Heart right ventricle (tissue), 16 donors: ENCODE measurements around the gene ZBTB2. TPM values are rescaled to one million over a fixed set of nuclear protein-coding genes. Genes with fewer than 3 reads are reported as not detected.

Source experiments
- ATAC-seq, 8 donors: fragments of 200-7000 bp; cut with Tn5 transposase; one replicate each; pipeline ENCODE4 v1.9.1; 2020; ENCODE audit warnings: mild to moderate bottlenecking in 8 of 8, moderate library complexity in 8 of 8, moderate number of reproducible peaks in 1 of 8
- DNase-seq, 2 donors: peaks; one replicate each; pipeline ENCODE4 v3.0.0-alpha.2; 2020
- H3K27ac ChIP-seq, 10 donors: fragments of 200-600 bp; sonication (generic) in 2 of 10; one replicate each; pipeline versions ENCODE4 v1.5.0 to v1.8.0; 2020 to 2022; ENCODE audit warnings: mild to moderate bottlenecking in 3 of 10
- H3K27me3 ChIP-seq, 7 donors: fragments of 200-600 bp; one replicate each; pipeline ENCODE4 v1.8.0; 2021 to 2022; ENCODE audit warnings: mild to moderate bottlenecking in 2 of 7
- H3K36me3 ChIP-seq, 9 donors: fragments of 200-600 bp; sonication (generic) in 1 of 9; one replicate each; pipeline versions ENCODE4 v1.5.0 to v1.8.0; 2020 to 2022; ENCODE audit warnings: mild to moderate bottlenecking in 2 of 9
- H3K4me1 ChIP-seq, 9 donors: fragments of 200-600 bp; sonication (generic) in 1 of 9; one replicate each; pipeline versions ENCODE4 v1.5.0 to v1.8.0; 2020 to 2022; ENCODE audit warnings: mild to moderate bottlenecking in 4 of 9
- H3K4me3 ChIP-seq, 10 donors: fragments of 200-600 bp; sonication (generic) in 2 of 10; one replicate each; pipeline versions ENCODE4 v1.5.0 to v1.8.0; 2020 to 2022; ENCODE audit warnings: mild to moderate bottlenecking in 7 of 10, moderate library complexity in 2 of 10
- H3K9me3 ChIP-seq, 11 donors: fragments of 200-600 bp in 10 of 11; sonication (generic) in 2 of 11; one replicate each; pipeline versions ENCODE4 v1.5.0 to v1.8.0; 2013 to 2022; ENCODE audit warnings: mild to moderate bottlenecking in 2 of 11, control low read depth in 1 of 11, moderate library complexity in 1 of 11
- WGBS, 2 donors: extraction: QIAGEN DNeasy Blood & Tissue Kit; methylation state at CpG; one replicate each; pipeline ENCODE4 v1.1.7; 2013; ENCODE audit warnings: inconsistent platforms in 1 of 2; 5-methylcytosine and 5-hydroxymethylcytosine counted together
- intact Hi-C, 10 donors: fragments of 100-400 bp; cut with DNase I; formaldehyde crosslinking; loops; one replicate each; pipeline versions ENCODE4 v1.11.1 to v1.14.2; 2022
- polyA plus RNA-seq, 2 donors: library from polyadenylated mRNA; stranded (reverse); fragments of 200-250 nt; gene quantifications; one replicate each; pipeline ENCODE4 v1.2.3, GENCODE V29; 2013
- total RNA-seq, 10 donors: library from RNA; stranded (reverse); fragmentation: NEBNext Ultra II Directional in 3 of 10; extraction: Animal tissue kit (Norgen Biotek cat#: 25700) in 3 of 10; gene quantifications; one replicate each; pipeline versions ENCODE4 v1.2.1 to v1.2.4, GENCODE V29; 2021 to 2023
- TF ChIP-seq, protein P1 (sequence below), 9 donors: fragments of 200-600 bp; sonication (generic) in 2 of 9; IDR thresholded peaks; one replicate each; pipeline versions ENCODE4 v1.5.0 to v1.8.0; 2021 to 2022; ENCODE audit warnings: antibody characterized with exemption in 9 of 9, mild to moderate bottlenecking in 5 of 9, moderate library complexity in 1 of 9
- donor health status: Arrhythmogenic right ventricular cardiomyopathy.
- donor health status: ischemic (EF 13 %, LVEDD 7.1; RV severe dilation, severe dysfunction).
- donor health status: healthy with polysubstance abuse.
- donor health status: DM: no; HTN: yes; CAD: no.
- donor health status: DM: no; HTN: no; CAD: no.
- donor health status: ischemic (EF 25% LVEDD 6.9; RV normal size, moderate dysfunction).
- donor health status: ischemic (EF 25% LVEDD 5.7; RV mildly dilated, moderate dysfunction).
- donor health status: healthy.
- donor health status: DM: yes; HTN: yes; CAD: no.
- donor health status: Ischemic cardiomyopathy.
- donor health status: ischemic (EF 35%, LVEDD 5.7; RV mildly dilated, moderate dysfunction).
- donor health status: nonischemic (EF 11% LVEDD 7.7; RV severe dilation, severe dysfunction).
- donor health status: DM: yes; HTN: yes; CAD: no.
- donor health status: PGD.
- donor health status: ischemic (EF 29% LVEDD 5.4; RV normal size, mild dysfunction).
- donor health status: nonischemic (EF 23%, LVEDD 6.1; RV moderate dilation, normal function).

Gene ZBTB2
- total and polyA plus RNA-seq, 12 donors, result 3.4 to 8.3 (median 4.9) TPM

DNA sequence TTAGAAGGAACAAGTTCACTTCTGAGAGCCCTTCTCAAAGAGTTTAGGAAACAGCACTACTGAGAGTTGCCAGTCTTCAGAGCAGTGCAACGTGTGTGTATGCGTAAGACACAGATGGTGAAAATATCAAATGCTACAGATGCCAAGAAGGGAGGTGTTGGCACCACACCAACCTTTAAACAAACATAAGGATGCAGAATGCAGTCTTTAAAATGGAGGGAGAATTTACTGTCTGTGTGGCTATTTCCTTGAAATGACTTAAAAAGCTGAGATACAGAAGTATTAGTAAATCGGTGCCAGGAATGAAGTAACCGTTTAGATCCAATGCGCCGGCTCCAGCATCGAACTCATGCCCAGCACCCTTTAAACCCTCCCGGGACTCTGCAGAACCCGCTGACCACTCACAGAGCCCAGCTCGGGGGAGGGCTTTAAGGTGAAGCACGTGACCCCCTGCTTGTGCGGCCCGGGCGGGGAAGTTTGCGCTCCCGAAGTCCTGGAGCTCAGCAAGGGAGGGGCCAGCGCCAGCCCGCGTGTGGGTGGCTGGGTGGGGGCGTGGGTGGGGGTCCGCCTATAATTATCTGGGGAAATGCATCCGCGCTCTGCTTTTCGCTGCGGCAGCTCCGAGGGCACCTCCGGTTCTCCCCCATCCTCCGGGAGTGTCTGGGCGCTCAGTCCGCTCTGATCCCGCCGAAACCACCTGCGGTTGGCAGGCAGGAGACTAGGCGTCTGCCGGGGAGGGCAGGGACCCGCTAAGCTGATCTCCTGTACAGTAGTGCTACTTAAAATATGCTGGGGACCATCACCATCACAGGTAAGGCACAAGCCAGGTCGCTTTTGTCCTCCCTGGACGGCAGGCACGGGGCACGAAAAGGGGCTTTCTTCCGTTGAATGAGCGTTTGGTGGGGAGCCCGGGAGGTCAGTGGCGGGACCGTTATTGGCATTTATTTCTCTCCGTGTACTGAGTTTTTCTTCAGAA is 66.0 kb downstream of the ZBTB2 start:
- DNase-seq (peak; percentile 49 to 61), ATAC-seq (peak; percentile 76 to 86 (median 82))
- H3K4me1 ChIP-seq, result peaks cover 0 to 30% (median 27%) of the 10 kb centered on the region in 9 donors
- peaks cover 0 to 24% (median 6%) of the 10 kb centered on the region in 7 donors for H3K27me3 ChIP-seq
- 2% methylated on average over 46 of the region's 46 CpGs for WGBS, 2 donors
- no peaks in the 10 kb centered on the region for H3K9me3 ChIP-seq
- H3K36me3 ChIP-seq, result no peaks in the 10 kb centered on the region
- intact Hi-C loops, result loop anchor here in 8 of 10 donors (2.0 to 10.0 kb wide), 5 partner anchors 81 to 433 kb away; no protein-coding TSS in a partner anchor
- TF ChIP-seq, protein P1, sequence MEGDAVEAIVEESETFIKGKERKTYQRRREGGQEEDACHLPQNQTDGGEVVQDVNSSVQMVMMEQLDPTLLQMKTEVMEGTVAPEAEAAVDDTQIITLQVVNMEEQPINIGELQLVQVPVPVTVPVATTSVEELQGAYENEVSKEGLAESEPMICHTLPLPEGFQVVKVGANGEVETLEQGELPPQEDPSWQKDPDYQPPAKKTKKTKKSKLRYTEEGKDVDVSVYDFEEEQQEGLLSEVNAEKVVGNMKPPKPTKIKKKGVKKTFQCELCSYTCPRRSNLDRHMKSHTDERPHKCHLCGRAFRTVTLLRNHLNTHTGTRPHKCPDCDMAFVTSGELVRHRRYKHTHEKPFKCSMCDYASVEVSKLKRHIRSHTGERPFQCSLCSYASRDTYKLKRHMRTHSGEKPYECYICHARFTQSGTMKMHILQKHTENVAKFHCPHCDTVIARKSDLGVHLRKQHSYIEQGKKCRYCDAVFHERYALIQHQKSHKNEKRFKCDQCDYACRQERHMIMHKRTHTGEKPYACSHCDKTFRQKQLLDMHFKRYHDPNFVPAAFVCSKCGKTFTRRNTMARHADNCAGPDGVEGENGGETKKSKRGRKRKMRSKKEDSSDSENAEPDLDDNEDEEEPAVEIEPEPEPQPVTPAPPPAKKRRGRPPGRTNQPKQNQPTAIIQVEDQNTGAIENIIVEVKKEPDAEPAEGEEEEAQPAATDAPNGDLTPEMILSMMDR (IDR thresholded peaks at IDR 0.05), result no peak
- peak overlapping the region; percentile 40 to 66 (median 59) for H3K4me3 ChIP-seq
- H3K27ac ChIP-seq, result peak overlapping the region in 9 of 10 donors; percentile 0 to 79 (median 62)

DNA sequence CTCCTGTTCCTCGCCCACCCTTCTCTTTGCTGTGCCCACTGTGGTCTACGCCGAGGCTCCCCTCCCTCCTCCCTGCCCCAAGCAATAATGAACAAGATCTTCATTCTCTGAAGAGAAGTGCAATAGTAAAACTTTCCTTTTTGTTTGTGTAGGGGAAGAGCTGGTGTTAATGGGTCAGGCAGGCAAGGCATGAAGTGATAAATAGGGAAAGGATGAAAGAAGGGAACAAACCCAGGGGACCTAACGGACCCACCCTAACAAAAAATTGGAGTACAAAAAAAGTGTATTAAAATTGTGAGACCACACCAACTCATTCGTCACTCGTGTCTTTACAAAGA is 66.9 kb downstream of the ZBTB2 start:
- no peak for ATAC-seq
- WGBS, 2 donors, result 32 to 33% methylated on average over 6 of the region's 6 CpGs
- Histone ChIP-seq H3K27ac (peak overlapping the region in 5 of 10 donors; percentile 45 to 76 (median 76)), H3K36me3 (no peaks in the 10 kb centered on the region), H3K4me3 (peak overlapping the region in 3 of 10 donors; percentile 5 to 58 (median 12)), H3K9me3 (no peaks in the 10 kb centered on the region), H3K27me3 (peaks cover 0 to 24% (median 6%) of the 10 kb centered on the region in 7 donors), H3K4me1 (peaks cover 0 to 30% (median 27%) of the 10 kb centered on the region in 9 donors)
- TF ChIP-seq, protein P1 (IDR thresholded peaks at IDR 0.05), result peak in 3 of 9 donors; percentile 26 to 40 (median 33)
- DNase-seq, result no peak
- intact Hi-C loops, result loop anchor here in 9 of 10 donors (1.0 to 10.0 kb wide), 7 partner anchors 80 to 432 kb away; partner anchors contain the start of gene AKAP12 (in 1 of the 9)

DNA sequence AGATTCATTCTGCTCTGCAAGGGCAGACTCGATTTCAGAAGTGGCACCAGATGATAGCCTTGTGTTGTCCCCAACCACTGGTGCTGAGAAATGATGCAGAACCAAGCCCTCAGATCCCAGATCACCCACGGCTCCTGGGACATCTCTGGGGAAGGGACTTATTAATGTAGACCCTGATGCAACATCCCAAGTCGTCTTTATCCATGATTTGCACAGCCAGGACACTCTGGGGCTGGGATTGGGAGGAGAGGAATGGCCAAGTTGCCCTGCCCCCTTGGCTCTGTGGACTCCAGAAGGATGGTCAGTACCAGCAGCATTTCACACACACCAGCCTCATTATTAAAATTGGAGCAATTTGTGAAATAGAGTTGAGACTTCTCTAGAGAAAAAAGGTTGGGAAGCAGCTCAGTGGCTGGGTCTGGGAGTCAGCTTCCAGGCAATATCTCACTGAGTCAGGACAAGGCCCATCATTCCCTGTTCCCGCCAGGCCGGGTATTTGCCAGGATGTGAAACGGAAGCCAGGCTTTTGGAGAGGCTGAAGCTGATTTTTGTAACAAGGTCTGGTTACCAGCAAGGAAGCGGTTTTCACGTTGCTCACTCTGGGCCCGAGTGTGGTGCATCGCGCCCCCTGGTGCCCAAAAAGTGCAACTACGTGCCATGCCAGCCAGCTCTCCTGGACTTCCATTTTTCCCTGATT is 67.4 kb downstream of the ZBTB2 start:
- no peaks in the 10 kb centered on the region for H3K36me3 ChIP-seq
- peak; percentile 81 to 83 for DNase-seq
- TF ChIP-seq, protein P1 (IDR thresholded peaks at IDR 0.05), result peak; percentile 97 to 99 (median 98)
- H3K27me3 ChIP-seq, result peaks cover 0 to 24% (median 6%) of the 10 kb centered on the region in 7 donors
- peak; percentile 87 to 95 (median 90) for ATAC-seq
- H3K4me1 ChIP-seq, result peaks cover 0 to 30% (median 27%) of the 10 kb centered on the region in 9 donors
- H3K9me3 ChIP-seq, result no peaks in the 10 kb centered on the region
- peak overlapping the region in 3 of 10 donors; percentile 5 to 58 (median 12) for H3K4me3 ChIP-seq
- WGBS, 2 donors, result 19 to 20% methylated on average over 12 of the region's 12 CpGs
- peak overlapping the region in 8 of 10 donors; percentile 33 to 76 (median 56) for H3K27ac ChIP-seq
- intact Hi-C loops, result loop anchor here in 9 of 10 donors (1.0 to 10.0 kb wide), 7 partner anchors 79 to 431 kb away; partner anchors contain the start of gene AKAP12 (in 1 of the 9)

DNA sequence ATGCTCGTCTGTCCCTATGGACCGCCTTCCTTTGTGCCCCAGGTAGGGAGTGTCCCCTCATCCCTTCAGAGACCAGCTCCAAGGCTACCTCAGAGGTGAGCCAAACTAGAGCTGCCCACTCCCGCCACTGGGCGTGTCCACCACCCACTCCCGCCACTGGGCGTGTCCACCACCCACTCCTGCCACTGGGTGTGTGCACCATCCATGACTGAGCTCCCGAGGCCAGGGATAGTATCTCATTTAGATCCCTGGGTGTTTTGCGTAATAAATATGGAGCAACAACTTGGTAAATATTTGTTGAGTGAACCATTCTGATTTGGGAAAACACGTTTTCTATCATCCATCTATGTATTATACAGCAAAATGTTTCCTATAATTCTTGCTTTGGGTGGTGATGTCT is 68.8 kb downstream of the ZBTB2 start:
- WGBS, 2 donors, result 93 to 95% methylated on average over 9 of the region's 9 CpGs
- H3K27ac ChIP-seq, result no peak overlapping the region
- intact Hi-C loops, result loop anchor here in 3 of 10 donors (2.0 to 10.0 kb wide), 4 partner anchors 78 to 308 kb away; partner anchors contain the start of gene AKAP12 (in 1 of the 3)

More for the DNA sequence above, 68.8 kb downstream of the ZBTB2 start:
- Histone ChIP-seq H3K9me3 (peaks cover 0 to 6% (median 0%) of the 10 kb centered on the region in 11 donors), H3K36me3 (no peaks in the 10 kb centered on the region), H3K4me3 (no peak overlapping the region), H3K27me3 (peaks cover 0 to 24% (median 6%) of the 10 kb centered on the region in 7 donors), H3K4me1 (peaks cover 0 to 34% (median 28%) of the 10 kb centered on the region in 9 donors)
- TF ChIP-seq, protein P1 (IDR thresholded peaks at IDR 0.05), result no peak
- ATAC-seq (no peak), DNase-seq (no peak)
